EH (cell line): ENCODE results near the gene NDUFV1.

ENCODE experiments used
- DNase-seq: peaks from one replicate; pipeline ENCODE4 v3.0.0-alpha.2; 2015; ENCODE audit warnings: low read depth

The NDUFV1 gene

GRCh38 chr11:67606492-67607295, at the start of gene NDUFV1:
Gene NDUFV1 (plus strand): TSS chr11:67606936. CDS start chr11:67607005, 69 bp downstream.
- peak; percentile 93 for DNase-seq

- peak; percentile 27 for DNase-seq
Measured at GRCh38 chr11:67558084-67558772, 48.5 kb upstream of the NDUFV1 start.

GRCh38 chr11:67561971-67562619, 44.6 kb upstream of the NDUFV1 start:
- DNase-seq = peak; percentile 21

- peak; percentile 47 for DNase-seq
Measured at GRCh38 chr11:67562963-67563704, 43.6 kb upstream of the NDUFV1 start.

- DNase-seq = peak; percentile 94
Measured at GRCh38 chr11:67563705-67564114, 43.0 kb upstream of the NDUFV1 start.

GRCh38 chr11:67564230-67564629, 42.5 kb upstream of the NDUFV1 start:
- DNase-seq = peak; percentile 19

GRCh38 chr11:67571443-67571842, 35.3 kb upstream of the NDUFV1 start:
- DNase-seq = no peak

GRCh38 chr11:67572305-67572704, 34.4 kb upstream of the NDUFV1 start:
- DNase-seq = no peak

GRCh38 chr11:67572747-67573419, 33.9 kb upstream of the NDUFV1 start:
- peak; percentile 65 for DNase-seq

- no peak for DNase-seq
Measured at GRCh38 chr11:67574938-67575337, 31.8 kb upstream of the NDUFV1 start.

- DNase-seq = no peak
Measured at GRCh38 chr11:67576735-67577475, 29.8 kb upstream of the NDUFV1 start.

- DNase-seq = no peak
Measured at GRCh38 chr11:67577951-67578350, 28.8 kb upstream of the NDUFV1 start.

GRCh38 chr11:67581469-67581868, 25.3 kb upstream of the NDUFV1 start:
- DNase-seq = no peak

GRCh38 chr11:67582011-67582410, 24.7 kb upstream of the NDUFV1 start:
- no peak for DNase-seq

- DNase-seq = peak; percentile 91
Measured at GRCh38 chr11:67583247-67584204, 23.2 kb upstream of the NDUFV1 start, which contains the start of gene GSTP1. Gene GSTP1 (plus strand): TSS chr11:67583812. CDS start chr11:67583844, 32 bp downstream.

GRCh38 chr11:67584205-67584880, 22.4 kb upstream of the NDUFV1 start:
- DNase-seq = peak; percentile 70

GRCh38 chr11:67584881-67585873, 21.6 kb upstream of the NDUFV1 start:
- no peak for DNase-seq

GRCh38 chr11:67585911-67586310, 20.8 kb upstream of the NDUFV1 start:
- DNase-seq = no peak
